HL-60 (cell line): ENCODE results near the gene TMEM79.

ENCODE experiments used
- DNase-seq, 2 experiments: peaks; one replicate each; pipeline ENCODE4 v3.0.0-alpha.2; 2010 to 2020; ENCODE audit warnings: low read depth in 1 of 2, low spot score in 1 of 2
- H3K27ac ChIP-seq: fragments of 250-450 bp; sonication (Bioruptor Pico); replicated peaks from 2 replicates; pipeline ENCODE4 v1.5.1; 2020; ENCODE audit warnings: mild to moderate bottlenecking, moderate library complexity
- H3K27me3 ChIP-seq: fragments of 250-450 bp; sonication (Bioruptor Pico); 2 replicates; pipeline ENCODE4 v1.5.1; 2021; ENCODE audit warnings: mild to moderate bottlenecking, moderate library complexity; ENCODE audit not compliant: insufficient read depth, poor library complexity, severe bottlenecking
- H3K4me3 ChIP-seq: replicated peaks from 2 replicates; pipeline ENCODE4 v1.5.1; 2011; ENCODE audit warnings: mild to moderate bottlenecking, control low read depth, low read length; ENCODE audit not compliant: insufficient read depth
- CTCF ChIP-seq: IDR thresholded peaks from one replicate; pipeline ENCODE4 v1.5.1; 2011; ENCODE audit warnings: low read length, control low read depth, inconsistent platforms; ENCODE audit not compliant: insufficient read depth
- GABPA ChIP-seq: IDR thresholded peaks from 2 replicates; pipeline ENCODE4 v1.6.1; 2012; ENCODE audit warnings: low read depth
- POLR2AphosphoS5 ChIP-seq: IDR thresholded peaks from 2 replicates; pipeline ENCODE4 v1.6.1; 2012; ENCODE audit warnings: low read depth
- REST ChIP-seq: IDR thresholded peaks from 2 replicates; pipeline ENCODE4 v1.6.1; 2012; ENCODE audit warnings: low read depth; ENCODE audit not compliant: insufficient replicate concordance
- SPI1 ChIP-seq: IDR thresholded peaks from 2 replicates; pipeline ENCODE4 v1.6.1; 2012; ENCODE audit warnings: low read depth, mild to moderate bottlenecking, borderline replicate concordance

Gene TMEM79

GRCh38 chr1:156295391-156295947 is 11.3 kb downstream of the TMEM79 start, which contains the start of gene GLMP:
GLMP (minus strand) TSS chr1:156295679; CDS start chr1:156295645, 34 bp downstream.
- peak within 1 kb of the TSS; percentile 52; the same call in 1 of the 2 replicates for H3K27ac ChIP-seq
- TF ChIP-seq REST (no peak), POLR2AphosphoS5 (peak; percentile 31; the same call in 1 of the 2 replicates)
- no peaks in the 10 kb centered on the region for H3K27me3 ChIP-seq
- H3K4me3 ChIP-seq: peak within 1 kb of the TSS; percentile 54
- peak in 1 of 2 experiments; percentile 50 for DNase-seq

DNA sequence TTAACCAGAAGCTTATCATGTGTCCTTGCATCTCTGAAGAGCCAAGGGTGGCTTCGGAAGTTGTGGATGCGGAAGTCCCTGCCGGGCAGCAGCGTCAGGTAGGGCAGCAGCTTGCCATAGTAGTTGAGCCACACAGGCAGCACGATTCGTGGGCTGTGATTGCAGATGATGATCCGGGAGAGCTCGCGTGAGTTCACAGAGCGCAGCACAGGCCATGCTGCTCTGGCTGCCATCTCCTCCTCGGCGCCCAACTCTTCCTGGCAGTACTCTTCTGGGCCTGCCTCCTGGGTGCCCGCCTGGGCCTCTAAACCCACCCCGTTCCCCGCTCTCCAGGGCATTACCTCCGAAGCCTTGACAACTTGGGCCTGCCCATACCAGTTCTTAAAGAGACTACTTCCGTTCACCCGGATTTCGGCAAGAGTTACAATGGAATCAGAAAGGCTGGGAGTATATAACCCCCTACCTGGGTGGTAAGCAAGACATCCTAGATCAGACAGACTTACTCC is 14.8 kb downstream of the TMEM79 start, which contains the start of gene VHLL:
Gene VHLL (minus strand): TSS at position 456 of the 506 bp plus-strand sequence. CDS start 118 bp downstream, at position 338.
- no peak within 1 kb of the TSS for H3K4me3 ChIP-seq
- no peaks in the 10 kb centered on the region for H3K27me3 ChIP-seq
- no peak for TF ChIP-seq CTCF
- no peak for TF ChIP-seq GABPA
- no peak for TF ChIP-seq POLR2AphosphoS5
- no peak within 1 kb of the TSS for H3K27ac ChIP-seq
- no peak for DNase-seq

GRCh38 chr1:156303241-156303640 is 19.1 kb downstream of the TMEM79 start:
- TF ChIP-seq POLR2AphosphoS5 (no peak), GABPA (no peak), SPI1 (no peak), REST (no peak), CTCF (no peak)
- H3K4me3 ChIP-seq: no peak overlapping the region
- H3K27me3 ChIP-seq: no peaks in the 10 kb centered on the region
- H3K27ac ChIP-seq: no peak overlapping the region
- DNase-seq: no peak

- no peaks in the 10 kb centered on the region for H3K27me3 ChIP-seq
- TF ChIP-seq SPI1 (no peak), REST (no peak), GABPA (no peak), POLR2AphosphoS5 (no peak; the same call in 1 of the 2 replicates), CTCF (no peak)
- no peak for DNase-seq
- H3K4me3 ChIP-seq: no peak overlapping the region
- no peak overlapping the region for H3K27ac ChIP-seq
Observed at GRCh38 chr1:156305215-156305614, 21.1 kb downstream of the TMEM79 start.
